ENCODE measurements around the gene RNF126.

Gene RNF126

DNA sequence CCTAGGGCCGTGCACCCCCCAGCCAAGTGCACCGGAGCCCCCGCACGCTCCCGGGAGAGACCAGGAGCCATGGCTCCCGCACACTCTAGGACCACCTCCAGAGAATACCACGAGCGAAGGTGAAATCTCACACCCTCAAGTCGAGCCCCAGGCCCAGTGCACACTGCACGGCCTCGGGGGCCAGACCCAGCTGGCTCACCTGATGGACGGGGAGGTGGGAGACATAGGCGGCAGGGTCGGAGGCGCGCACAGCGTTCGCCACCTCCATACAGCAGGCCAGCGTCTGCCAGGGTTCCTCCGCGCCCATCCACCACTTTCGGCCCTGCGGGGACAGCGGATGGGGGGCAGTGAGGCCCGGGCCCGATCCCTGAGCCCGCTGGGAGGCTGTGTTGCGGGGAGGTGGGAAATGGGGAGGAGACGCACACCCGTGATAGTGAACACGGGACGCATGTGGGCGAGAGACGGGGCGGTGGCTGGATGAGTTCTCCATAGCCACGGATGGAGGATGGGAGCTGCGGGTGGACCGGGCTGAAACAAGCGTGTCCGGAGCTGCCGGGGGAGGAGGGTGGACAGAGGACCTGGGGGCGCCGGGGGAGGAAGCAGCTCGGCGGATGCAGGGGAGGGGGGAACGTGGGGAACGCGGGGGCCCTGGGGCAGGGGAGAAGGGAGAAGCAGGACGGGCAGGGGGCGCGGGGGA, 42.7 kb downstream of the RNF126 start:
- DNase-seq: no peak

DNA sequence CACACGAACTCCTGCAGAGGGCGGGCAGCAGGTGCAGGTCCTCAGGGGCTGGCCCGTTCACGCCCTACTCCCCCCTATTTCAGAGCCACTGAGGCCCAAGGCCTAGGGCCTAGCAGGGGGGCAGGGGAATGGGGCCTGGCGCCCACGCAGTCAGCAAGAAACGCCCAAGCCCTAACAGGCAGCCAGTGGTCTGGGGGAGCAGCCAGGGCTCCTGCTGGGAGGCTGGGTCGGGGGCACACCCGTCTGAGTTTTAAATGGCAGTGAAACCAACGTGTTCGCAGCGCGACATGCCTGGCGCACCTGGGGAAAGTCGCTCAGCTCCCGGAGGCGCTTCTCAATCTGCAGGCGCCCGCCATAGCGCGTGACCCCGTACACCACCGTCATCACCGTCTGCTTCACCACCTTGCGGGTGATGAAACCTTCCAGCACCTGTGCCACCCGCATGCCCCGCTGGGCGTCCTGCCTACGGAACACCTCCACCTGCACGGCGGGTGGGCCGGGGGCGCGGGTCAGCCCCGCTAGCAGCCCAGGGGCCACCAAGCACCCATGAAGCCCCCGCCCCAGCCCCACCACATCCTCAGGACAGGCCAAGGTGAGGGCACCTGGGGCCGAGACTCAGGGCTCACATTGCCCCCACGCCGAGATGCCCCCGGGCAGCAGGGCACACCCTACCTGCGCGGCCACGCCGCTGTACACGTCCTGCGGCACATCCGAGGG, 43.6 kb downstream of the RNF126 start:
- no peak for DNase-seq
- TF ChIP-seq, protein P1, sequence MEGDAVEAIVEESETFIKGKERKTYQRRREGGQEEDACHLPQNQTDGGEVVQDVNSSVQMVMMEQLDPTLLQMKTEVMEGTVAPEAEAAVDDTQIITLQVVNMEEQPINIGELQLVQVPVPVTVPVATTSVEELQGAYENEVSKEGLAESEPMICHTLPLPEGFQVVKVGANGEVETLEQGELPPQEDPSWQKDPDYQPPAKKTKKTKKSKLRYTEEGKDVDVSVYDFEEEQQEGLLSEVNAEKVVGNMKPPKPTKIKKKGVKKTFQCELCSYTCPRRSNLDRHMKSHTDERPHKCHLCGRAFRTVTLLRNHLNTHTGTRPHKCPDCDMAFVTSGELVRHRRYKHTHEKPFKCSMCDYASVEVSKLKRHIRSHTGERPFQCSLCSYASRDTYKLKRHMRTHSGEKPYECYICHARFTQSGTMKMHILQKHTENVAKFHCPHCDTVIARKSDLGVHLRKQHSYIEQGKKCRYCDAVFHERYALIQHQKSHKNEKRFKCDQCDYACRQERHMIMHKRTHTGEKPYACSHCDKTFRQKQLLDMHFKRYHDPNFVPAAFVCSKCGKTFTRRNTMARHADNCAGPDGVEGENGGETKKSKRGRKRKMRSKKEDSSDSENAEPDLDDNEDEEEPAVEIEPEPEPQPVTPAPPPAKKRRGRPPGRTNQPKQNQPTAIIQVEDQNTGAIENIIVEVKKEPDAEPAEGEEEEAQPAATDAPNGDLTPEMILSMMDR (IDR thresholded peaks at IDR 0.05; ENCODE audit: low read depth, low read length): no peak
- Histone ChIP-seq H3K27me3 (no peaks in the 10 kb centered on the region), H3K4me1 (peaks cover 6% of the 10 kb centered on the region), H3K9me3 (no peaks in the 10 kb centered on the region), H3K4me3 (ENCODE audit: low read depth, low read length) (no peak overlapping the region), H3K36me3 (peaks cover 63% of the 10 kb centered on the region)

More for the DNA sequence above, 42.7 kb downstream of the RNF126 start:
- TF ChIP-seq, protein P1 (IDR thresholded peaks at IDR 0.05; ENCODE audit: low read depth, low read length): no peak
- peaks cover 6% of the 10 kb centered on the region for H3K4me1 ChIP-seq
- no peaks in the 10 kb centered on the region for H3K9me3 ChIP-seq
- H3K36me3 ChIP-seq: peaks cover 66% of the 10 kb centered on the region
- H3K27me3 ChIP-seq: no peaks in the 10 kb centered on the region
- H3K4me3 ChIP-seq (ENCODE audit: low read depth, low read length): no peak overlapping the region

DNA sequence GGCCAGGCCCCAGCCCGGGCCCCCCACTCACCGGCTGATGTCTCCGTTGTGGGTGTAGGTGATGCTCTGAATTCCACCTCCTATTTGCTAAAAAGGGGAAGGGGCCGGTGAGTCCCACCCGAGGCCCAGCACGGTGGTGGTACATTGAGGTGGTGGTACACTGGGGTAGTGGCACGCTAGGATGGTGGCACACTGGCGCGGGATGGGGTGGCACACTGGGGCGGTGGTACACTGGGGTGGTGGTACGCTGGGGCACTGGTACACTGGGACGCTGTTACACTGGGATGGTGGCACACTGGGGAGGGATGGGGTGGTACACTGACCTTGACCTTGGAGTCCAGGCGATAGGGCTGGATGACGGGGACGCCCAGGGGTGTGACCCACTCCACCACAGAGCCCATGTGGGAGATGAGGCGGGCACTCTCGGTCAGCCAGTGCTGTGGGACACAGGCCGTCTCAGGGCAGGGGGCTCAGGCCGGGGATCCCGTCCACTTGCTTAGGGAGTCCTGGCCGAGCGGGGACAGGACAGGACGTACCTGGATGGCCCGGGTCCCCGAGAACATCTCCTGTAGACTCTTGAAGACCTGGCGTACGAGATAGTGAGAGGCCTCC, 44.2 kb downstream of the RNF126 start:
- peaks cover 61% of the 10 kb centered on the region for H3K36me3 ChIP-seq
- H3K9me3 ChIP-seq: no peaks in the 10 kb centered on the region

DNA sequence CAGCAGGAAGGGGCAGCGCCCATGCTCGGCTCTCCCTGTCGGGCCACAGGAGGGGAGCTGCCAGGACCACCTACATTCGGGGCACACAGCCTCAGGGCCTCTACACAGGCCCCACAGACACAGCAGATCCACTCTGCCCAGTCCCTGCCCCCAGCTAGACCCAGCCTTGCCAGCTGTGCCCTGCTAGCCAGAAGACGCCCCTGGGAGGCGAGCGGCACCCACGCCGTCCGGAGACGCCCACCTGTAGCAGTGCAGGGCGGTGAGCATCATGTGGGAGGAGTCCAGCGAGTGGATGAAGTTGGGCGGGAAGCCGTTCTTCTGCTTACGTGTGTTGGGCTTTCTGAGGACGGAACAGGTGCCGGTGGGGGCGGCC, 44.8 kb downstream of the RNF126 start:
- H3K4me3 ChIP-seq (ENCODE audit: low read depth, low read length): no peak overlapping the region
- H3K27me3 ChIP-seq: no peaks in the 10 kb centered on the region
- DNase-seq: no peak
- H3K9me3 ChIP-seq: no peaks in the 10 kb centered on the region
- H3K4me1 ChIP-seq: no peaks in the 10 kb centered on the region
- TF ChIP-seq, protein P1 (IDR thresholded peaks at IDR 0.05; ENCODE audit: low read depth, low read length): no peak
- H3K36me3 ChIP-seq: peaks cover 55% of the 10 kb centered on the region

More for the DNA sequence above, 44.2 kb downstream of the RNF126 start:
- no peak for DNase-seq
- no peaks in the 10 kb centered on the region; the same call in none of the 2 replicates for H3K4me1 ChIP-seq
- TF ChIP-seq, protein P1 (IDR thresholded peaks at IDR 0.05; ENCODE audit: low read depth, low read length): no peak
- no peak overlapping the region for H3K4me3 ChIP-seq (ENCODE audit: low read depth, low read length)
- no peaks in the 10 kb centered on the region for H3K27me3 ChIP-seq

DNA sequence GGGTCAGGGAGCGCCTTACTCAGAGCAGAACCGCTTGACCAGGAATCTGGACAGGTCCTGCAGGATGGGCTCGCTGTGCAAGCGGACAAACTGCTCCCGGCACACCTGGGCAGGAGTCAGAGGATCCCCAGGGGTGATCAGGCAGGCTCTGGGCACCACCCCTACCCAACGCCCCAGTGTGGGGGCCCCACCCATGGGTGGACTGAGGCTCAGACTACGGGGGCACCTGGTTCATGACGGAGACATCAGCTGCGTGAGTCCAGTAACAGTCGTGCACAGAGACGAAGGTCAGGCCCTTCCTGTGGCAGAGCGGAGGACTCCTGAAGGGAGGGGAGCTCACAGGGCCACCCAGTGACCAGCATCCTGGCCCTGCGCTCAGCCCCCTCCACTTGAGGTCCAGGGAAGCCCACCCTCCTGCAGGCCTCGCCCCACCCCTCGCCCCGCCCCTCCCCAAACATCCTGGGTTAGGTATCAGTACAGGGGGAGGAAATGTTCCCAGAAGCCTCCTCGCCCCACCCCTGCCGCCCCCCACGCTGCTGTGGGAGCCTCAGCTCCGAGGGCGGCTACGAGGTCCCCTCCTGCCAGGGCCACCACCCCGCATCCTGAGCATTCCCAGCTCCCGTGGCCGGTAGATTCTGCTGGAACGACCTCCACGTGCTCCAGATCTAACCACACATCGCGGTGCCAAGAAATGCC, 45.3 kb downstream of the RNF126 start:
- H3K4me3 ChIP-seq (ENCODE audit: low read depth, low read length): no peak overlapping the region
- H3K9me3 ChIP-seq: no peaks in the 10 kb centered on the region
- H3K36me3 ChIP-seq: peaks cover 57% of the 10 kb centered on the region
- DNase-seq: no peak
- no peaks in the 10 kb centered on the region for H3K4me1 ChIP-seq
- TF ChIP-seq, protein P1 (IDR thresholded peaks at IDR 0.05; ENCODE audit: low read depth, low read length): no peak
- H3K27me3 ChIP-seq: no peaks in the 10 kb centered on the region
